DLD1 (cell line): ENCODE data around the gene DOCK4.

Experiments
- in situ Hi-C: cut with HindIII; loops from 2 replicates; pipeline ENCODE4 v1.10.0; 2017; ENCODE audit warnings: low sequenced_read_pairs

The DOCK4 gene

DNA sequence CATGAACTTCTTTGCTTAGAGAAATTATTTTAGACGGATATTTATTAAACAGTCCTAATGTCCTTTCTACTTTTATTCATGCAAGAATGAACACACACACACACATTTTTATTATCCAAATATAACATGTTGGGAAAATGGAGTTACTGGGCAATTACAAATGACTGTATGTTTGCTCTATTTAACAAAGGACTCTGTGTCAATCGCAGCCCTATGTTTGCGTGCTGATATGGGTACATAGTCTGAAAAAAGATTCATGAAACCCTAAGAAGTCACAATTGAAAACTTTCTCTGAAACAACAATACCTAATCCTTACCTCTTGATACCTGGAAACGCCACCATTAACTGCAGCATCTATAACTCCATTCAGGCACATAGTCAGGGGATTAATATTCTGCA is 459.2 kb downstream of the DOCK4 start:
- in situ Hi-C loops: no loop called here

DNA sequence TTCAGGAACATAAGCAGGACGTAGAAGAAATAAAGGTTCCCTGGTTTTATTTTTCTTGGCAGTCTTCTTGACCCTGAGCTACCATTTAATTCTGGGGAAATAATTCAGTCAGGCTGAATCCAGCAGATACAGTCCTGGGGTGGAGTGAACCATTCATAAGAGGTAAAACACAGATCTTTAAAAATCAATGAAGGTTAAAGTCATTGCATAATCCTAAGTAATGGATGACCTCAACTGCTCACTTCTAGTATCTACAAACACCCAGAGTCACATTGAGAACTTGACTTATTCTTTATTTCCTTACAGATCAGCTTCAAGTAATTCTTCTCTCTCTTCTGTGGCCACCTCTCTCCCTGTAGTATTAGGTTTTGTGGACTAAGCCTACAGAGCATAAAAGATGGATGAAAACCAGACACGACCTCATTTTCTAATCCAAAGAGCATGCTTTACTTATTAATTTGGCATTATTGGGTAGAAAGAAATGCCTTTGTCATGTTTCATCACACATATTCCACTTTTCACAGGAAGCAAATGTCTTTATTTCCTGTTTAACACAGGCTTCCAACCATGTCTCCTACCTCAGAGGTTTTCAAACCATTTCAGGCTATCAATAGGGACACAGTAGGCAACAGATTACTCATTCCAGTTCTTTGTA is 461.6 kb downstream of the DOCK4 start:
- in situ Hi-C loops: no loop called here

DNA sequence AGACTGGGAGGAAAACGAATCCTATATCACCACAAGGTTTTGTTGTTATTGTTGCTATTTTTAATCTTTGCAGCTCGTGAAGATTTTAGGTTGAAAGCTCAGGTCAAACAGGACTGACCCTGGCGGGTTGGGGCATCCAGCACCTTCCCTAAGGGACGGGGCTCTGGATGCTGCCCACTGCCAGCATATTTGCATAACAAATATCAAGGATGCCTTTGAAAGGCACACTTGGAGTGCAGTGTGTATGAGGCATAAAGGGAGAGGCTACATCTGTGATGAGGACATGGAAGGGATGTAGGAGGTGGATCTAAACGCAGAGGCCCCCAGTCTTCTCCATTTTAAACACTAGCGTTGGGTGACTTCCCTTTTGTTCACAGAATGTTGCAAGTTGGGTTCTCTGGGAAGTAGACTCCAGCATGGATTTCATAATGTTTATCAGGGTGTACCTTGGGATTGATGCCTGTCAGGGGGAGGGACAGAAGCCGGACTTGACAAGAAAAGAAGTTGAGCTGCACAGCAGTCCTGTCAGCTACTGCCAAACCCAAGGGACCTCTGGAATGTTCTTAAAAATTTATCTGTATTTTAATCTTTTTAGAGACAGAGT is 462.9 kb downstream of the DOCK4 start:
- in situ Hi-C loops: no loop called here

DNA sequence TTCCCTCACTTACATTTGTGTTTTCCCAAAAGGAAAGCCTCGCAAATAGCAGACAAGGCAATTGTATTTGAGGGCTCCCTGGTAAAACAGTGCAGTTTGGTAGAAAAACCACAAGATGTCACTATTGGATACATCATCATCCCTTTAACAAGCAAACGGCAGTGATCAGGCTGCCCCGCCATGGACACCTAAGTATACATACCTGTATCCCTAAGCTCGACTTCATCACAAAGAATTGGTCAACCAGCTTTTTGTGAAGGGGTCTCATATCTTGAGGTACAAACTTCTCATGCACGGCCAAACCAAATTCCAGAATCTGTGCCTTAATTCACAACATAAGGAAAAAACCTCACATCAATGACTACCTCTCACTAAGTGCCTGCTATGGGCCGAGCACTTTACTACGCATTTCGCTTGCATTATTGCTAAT is 464.4 kb downstream of the DOCK4 start:
- in situ Hi-C loops: no loop called here

DNA sequence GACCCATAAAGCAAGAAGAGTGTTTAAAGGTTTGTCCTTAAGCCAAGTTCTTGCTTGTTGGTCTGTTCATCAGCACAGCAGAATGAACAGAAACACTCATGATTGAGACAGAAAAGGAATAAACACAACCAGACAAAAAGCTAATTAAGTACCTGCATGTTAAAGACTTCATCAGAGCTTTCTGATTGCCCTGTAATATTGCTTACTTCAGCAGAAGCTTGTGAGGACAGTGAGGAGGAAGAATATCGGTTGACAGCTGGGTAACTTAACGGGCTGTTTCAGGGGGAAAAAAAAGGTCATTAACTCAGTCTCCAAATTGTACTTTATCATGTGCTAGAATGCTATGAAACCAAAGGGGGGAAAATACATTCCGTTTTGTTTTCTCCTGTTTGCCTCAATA is 465.3 kb downstream of the DOCK4 start:
- in situ Hi-C loops: no loop called here

DNA sequence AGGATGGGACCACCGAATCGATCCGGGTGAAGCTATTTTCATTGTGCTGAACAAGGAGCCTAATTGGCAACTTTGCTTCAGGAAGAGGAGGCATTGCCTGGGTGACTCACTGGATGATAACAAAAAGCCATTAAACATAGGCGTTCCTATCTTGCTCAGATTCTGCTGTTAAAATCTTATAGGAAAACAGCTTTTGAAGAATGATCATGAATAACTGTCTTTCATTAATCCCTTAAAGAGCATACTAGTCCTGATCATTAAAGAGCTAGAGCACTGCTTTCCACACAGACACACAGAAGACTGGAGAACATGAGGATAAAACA is 469.7 kb downstream of the DOCK4 start:
- in situ Hi-C loops: no loop called here

DNA sequence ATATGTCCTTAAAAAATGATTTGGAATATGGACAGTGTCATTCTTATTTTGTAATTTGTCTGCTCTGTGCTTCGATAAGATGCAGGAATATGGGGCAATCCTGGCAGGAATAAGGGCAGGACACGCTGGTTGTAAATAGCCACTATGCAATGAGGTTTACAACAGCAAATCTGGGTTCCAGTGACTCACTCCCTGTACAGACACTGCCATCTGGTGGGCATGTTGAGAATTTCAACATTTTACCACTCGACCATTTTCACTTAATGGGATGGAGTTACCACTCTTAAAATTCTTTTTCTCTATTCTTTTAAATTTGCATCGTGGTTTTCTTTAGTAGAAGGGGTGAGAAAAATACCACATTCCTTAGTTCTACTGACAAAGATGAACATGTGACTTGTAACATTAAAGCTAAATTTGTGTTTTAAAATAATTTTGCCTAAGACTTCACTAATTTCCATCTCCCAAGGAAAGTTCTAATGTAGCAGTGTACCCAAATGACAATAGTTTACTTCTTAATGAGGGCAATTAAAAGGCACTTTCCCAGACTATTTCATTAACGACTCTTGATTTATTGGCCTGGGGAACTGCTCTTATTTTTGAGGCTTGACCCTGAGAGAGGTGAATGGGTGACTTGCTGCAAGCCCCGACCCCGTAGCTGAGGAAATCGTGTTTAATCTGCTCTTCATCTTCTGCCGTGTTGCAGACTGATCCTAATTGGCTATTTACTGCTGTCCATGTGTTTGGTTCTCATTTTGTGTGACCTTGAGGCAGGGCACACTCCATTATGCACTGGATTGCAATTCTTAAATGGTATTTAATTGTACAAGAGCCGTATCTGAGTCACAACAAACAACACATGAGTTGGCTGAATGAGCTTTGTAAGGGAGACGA is 470.3 kb downstream of the DOCK4 start:
- in situ Hi-C loops: no loop called here

DNA sequence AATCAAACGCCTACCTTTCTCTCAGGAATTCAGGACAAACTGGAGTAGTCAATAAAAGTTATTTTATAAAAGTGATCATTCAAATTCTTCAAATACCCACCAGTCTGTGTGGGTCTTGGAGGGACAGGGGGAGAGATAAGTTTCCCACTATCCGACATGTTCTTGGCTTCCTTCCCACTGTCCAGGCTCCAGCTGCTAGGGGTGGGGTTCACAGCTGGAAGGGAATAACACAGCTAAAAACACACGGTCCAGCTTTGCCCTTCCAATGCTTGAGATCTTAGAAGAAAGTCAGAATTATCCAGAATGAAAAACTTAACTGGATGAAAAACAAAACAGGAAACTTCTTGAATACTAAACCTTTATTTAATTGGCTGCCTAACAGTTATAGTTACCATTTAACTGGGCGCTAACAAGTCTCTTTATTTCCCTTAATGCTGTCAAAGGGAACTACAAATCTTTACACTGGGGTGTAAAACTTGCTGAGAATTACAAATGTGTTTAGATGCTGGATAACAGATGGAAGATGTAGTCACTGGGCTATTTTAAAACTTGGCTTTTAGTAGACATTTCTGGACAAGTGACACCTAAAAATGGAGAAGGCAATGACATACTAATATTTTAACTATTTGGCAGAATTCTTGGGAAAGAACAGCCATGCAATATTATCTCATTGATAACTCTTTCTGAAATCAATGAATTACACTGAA is 471.1 kb downstream of the DOCK4 start:
- in situ Hi-C loops: no loop called here

DNA sequence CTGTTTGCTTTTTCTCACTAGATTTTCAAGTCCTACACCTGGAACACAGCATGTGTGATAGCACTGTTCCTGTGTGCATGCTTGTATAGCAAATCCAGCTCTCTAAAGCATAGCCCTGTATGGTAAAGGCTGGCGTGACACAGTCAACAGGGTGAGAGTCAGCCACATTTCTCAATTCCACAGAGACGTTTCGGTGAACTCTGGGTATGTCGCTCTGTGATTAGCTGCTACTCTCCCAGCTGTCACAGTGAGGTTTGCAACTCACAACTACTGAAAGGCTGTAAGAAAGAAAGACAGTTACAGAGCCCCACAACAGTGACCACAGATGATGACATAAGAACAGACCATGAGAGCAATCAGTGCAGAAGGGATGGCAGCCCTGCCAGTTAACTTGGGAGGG is 473.3 kb downstream of the DOCK4 start:
- in situ Hi-C loops: no loop called here

DNA sequence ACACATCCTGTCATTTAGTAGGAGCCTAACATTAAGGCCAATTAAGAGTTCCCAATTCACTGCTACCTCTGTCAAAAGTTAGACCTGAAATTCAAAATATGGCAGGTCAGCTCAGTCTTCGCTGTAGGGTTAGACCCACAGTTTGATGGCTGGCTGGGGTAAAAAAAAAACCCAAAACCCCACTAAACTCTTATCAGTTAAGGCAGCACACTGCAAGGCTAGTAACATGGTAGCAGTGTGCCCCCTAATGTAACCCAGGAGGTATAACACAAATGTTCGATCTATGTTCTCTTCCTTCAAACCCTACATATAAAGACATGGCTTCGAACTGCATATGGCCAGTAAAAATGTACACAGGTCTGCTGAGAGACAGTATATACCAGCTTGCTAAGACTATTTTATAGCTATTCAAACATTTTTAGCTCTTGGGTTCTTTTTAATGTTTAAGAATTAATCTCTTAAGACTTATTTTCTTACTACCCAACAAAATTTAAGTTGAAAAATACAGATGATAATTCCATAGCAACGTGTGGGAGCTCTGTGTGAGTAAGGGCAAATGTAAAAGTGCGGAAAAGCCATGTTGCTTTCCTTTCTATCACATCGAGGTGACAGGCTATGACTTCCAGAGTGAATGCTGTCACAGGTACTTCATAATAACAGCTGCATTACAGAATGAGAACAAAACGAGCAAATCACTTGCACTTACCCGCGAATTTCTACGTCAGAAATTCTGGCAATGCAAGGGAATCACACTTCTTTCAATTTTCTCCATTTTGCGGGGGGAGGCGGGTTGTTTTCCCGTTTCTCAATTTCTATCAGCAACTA is 475.5 kb downstream of the DOCK4 start:
- in situ Hi-C loops: no loop called here

DNA sequence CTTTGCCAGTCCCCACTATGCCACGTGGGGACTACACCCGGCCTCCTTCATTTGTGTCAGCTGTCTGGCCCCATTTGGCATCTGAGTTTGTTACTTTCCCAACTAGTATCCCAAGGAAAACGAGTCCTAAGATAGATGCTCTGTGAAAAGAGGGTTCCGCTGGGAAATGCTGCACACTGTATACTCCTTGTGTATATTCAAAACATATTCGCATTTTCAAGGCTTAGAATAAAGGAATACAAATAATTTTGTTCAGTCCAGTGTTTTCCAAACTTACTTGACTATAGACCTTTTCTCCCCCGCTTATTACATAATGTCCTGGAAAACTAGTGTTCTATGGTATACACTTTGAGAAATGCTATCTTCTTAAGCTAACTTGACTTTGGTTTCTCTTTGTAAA is 476.1 kb downstream of the DOCK4 start:
- in situ Hi-C loops: no loop called here

DNA sequence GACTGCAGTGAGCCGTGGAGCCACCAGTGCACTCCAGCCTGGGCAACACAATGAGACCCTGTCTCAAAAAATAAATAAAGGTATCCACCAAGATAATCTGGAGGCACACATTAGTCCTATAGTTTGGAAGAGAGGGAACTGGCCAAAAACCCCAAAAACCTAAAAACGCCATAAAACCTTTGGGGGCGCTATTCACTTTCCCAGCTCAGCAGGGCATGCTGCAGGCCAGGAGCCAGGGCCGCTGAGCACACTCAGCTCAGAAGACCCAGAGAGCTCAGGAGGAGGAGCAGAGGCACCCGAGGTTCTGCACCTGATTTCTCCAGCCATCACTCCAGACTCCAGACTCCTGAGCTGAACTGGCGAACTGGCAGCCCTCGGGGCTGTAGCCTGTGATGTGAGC is 476.7 kb downstream of the DOCK4 start:
- in situ Hi-C loops: no loop called here

DNA sequence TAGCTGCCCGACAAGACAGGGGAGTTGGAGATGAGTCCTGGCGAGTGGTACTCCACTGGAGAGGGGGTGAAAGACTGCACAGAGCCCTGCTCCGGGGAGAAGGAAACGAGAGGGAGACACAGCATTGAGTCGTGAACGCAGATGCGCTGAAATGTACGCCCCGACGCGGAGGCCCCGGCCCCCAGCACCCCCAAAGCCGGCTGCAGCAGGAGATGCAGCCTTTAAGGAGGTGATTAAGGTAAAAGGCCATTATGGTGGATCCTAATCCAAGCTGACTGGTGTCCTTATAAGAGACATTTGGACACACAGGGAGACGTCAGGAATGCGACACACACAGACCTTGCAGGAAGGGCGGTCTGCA is 477.6 kb downstream of the DOCK4 start:
- in situ Hi-C loops: no loop called here

DNA sequence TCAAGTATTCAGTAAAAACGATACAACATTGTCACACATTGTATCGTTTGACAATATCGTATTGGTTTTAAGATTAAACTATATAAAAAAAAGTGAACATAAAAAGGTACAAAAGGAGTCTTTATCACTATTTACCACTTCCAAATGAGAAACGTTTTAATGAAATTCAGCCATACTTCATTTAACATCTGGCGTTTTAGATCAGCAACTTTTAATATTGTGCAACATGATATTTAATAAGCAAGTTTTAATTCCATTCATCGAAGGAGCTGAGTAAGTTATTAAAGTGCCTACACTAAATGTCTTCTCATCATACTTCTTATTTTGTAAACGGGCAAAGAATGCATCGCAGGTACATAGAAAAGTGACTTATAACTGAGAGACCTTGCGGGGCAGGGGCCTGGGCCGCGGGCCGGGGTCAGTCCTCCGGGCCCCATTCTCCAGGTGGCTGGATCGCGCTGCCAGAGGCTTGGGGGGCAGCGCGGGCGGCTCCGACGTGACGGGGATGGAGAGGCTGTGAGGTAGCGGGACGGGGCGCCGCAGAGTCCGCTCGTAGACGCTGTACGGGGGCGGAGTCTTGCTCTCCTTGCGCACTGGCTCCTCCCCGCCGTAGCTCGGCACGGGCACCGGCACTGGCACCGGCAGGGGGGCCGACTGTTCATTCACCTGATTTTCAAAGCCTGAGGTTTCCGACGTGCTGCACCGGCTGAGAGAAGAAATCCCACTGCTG is 478.1 kb downstream of the DOCK4 start:
- in situ Hi-C loops: no loop called here

DNA sequence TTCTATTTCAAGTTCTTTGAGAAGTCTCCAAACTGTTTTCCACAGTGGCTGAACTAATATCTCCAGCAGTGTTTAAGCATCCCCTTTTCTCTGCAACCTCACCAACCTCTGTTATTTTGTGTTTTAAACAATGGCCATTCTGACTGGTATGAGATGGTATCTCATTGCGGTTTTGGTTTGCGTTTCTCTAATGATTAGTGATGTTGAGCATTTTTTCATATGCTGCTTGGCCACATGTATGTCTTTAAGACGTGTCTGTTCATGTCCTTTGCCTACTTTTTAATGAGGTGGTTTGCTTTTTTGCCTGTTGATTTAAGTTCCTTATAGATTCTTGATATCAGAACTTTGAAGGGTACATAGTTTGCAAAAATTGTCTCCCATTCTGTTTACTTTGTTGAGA is 487.3 kb downstream of the DOCK4 start:
- in situ Hi-C loops: no loop called here

DNA sequence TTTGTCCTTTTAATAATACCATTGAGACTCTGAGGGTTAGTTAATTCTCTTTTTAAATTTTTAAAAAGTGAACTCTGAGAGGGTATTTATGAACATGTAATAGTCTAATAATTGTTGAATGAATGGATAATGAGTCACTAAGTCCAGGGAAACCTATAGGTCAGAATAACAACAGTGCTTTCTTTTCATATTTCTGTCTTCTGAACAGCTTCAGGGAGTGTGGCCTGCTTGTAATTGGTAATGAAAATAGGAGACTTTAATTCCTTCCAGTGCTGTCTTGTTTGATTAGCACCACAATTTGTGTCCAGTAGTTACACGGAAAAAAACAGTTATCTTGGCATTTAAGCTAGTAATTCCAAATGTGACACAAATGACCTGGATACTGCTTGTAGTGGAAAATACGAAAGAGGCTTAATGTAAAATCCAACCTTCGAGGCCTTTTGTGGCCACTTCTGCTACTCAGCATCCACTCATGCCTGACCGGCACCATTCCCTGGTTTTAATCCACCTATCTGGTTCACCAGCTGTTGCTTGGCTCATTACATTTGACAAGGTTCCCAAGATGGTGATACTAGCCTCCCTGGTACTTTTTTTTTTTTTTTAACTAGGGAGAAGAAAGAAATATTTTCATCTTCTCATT is 494.7 kb downstream of the DOCK4 start:
- in situ Hi-C loops: no loop called here

DNA sequence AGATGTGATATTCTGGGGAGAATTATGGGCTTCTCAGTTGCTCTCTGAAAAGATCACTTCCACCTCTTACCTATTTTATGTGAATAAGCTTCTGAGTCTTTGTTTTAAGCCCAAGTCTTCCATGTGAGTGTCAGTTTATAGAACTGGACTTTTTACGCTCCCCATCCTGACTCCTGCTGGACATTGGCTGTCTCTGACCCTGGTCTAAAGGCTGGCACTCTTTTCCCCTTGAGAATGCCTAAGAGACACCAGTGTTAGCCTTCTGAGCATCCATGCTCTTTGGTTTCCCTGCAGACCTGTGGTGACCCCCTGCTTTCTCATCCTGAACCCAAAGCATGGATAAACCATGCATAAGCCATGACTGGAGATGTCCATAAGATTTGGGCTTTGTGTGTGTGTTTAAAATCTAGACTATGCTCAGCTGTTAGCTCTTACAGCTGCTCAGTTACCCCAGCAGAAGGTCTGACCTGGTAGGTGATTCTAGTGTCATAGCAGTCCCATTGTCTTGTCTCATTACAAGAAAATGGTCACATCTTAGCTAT is 495.3 kb downstream of the DOCK4 start:
- in situ Hi-C loops: no loop called here

DNA sequence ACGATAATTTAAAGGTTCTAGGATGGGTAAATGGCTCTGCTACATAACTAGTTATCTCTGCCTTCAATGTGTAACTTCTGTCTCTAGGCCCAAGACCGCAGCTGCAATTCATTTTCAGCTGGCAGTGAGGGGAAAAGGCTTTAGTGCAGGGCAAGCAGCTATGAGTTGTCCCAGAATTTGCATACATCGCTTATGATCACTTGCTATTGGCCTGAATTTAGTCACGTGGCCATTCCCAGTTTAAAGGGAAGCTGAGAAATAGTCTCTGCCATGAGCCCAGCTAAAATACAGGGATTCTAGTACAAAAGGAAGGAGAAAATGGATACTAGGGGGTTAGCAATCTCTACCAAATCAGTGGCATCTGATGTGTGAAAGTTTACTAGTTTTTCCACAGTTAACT is 498.1 kb downstream of the DOCK4 start:
- in situ Hi-C loops: no loop called here

DNA sequence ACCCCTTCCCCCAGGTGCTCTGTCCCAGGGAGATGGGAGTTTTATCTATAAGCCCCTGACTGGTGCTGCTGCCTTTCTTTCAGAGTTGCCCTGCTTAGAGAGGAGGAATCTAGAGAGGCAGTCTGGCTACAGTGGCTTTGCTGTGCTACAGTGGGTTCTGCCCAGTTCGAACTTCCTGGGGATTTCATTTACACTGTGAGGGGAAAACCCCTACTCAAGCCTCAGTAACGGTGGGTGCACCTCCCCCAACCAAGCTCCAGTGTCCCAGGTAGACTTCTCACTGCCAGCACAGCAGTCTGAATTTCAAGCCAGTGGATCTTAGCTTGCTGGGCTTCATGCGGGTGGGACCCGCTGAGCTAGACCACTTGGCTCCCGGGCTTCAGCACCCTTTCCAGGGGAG is 500.4 kb downstream of the DOCK4 start:
- in situ Hi-C loops: no loop called here
